Activated CD4-positive, alpha-beta T cell treated with anti-CD3 and anti-CD28 coated beads, Interleukin-2, amount 50 U/mL, for 4 hours (primary cell): ENCODE results near the gene RNMT.
"Not testable (repeated sequence)": the region's sequence is repeated elsewhere in the genome, so short reads cannot be mapped to it uniquely, and the experiment has no call there.

Source experiments
- DNase-seq, 2 experiments: peaks; one replicate each; pipeline ENCODE4 v3.0.0-alpha.2; 2020

RNMT gene

GRCh38 chr18:13745696-13746095 is 19.2 kb downstream of the RNMT start:
- DNase-seq = no peak

GRCh38 chr18:13746633-13747032 is 20.2 kb downstream of the RNMT start:
- DNase-seq = no peak

GRCh38 chr18:13751599-13751998 is 25.1 kb downstream of the RNMT start:
- not testable (repeated sequence) for DNase-seq

- no peak for DNase-seq
These were observed 29.8 kb downstream of the RNMT start for GRCh38 chr18:13756261-13756660.

- DNase-seq = no peak
These were observed 30.2 kb downstream of the RNMT start for GRCh38 chr18:13756671-13757070.

- DNase-seq = no peak
These were observed 32.1 kb downstream of the RNMT start for GRCh38 chr18:13758622-13759021.

- no peak for DNase-seq
These were observed 33.6 kb downstream of the RNMT start for GRCh38 chr18:13760047-13760446.

- no peak for DNase-seq
These were observed 36.4 kb downstream of the RNMT start for GRCh38 chr18:13762690-13763439.

GRCh38 chr18:13775058-13775457 is 48.6 kb downstream of the RNMT start:
- no peak for DNase-seq

- DNase-seq = no peak
These were observed 64.7 kb downstream of the RNMT start for GRCh38 chr18:13791181-13791580.

- DNase-seq = no peak
These were observed 67.3 kb downstream of the RNMT start for GRCh38 chr18:13793819-13794218.

GRCh38 chr18:13796515-13796914 is 70.0 kb downstream of the RNMT start:
- no peak for DNase-seq

GRCh38 chr18:13797157-13797611 is 70.7 kb downstream of the RNMT start:
- DNase-seq = no peak

- no peak for DNase-seq
These were observed 72.9 kb downstream of the RNMT start for GRCh38 chr18:13799396-13799795.

- peak; percentile 22 to 31 for DNase-seq
These were observed 74.2 kb downstream of the RNMT start for GRCh38 chr18:13800505-13801259.

GRCh38 chr18:13801260-13801601 is 74.8 kb downstream of the RNMT start:
- no peak for DNase-seq

- DNase-seq = no peak
These were observed 77.8 kb downstream of the RNMT start for GRCh38 chr18:13804305-13804704.

- no peak for DNase-seq
These were observed 82.0 kb downstream of the RNMT start for GRCh38 chr18:13808294-13809042.

- no peak for DNase-seq
These were observed 82.6 kb downstream of the RNMT start for GRCh38 chr18:13809043-13809430.

- DNase-seq = no peak
These were observed 83.2 kb downstream of the RNMT start for GRCh38 chr18:13809531-13810255.

- no peak for DNase-seq
These were observed 84.5 kb downstream of the RNMT start for GRCh38 chr18:13810950-13811485.

- no peak for DNase-seq
These were observed 85.5 kb downstream of the RNMT start for GRCh38 chr18:13811993-13812392.
